Measurements from ENCODE around the gene CPN1.

DNA sequence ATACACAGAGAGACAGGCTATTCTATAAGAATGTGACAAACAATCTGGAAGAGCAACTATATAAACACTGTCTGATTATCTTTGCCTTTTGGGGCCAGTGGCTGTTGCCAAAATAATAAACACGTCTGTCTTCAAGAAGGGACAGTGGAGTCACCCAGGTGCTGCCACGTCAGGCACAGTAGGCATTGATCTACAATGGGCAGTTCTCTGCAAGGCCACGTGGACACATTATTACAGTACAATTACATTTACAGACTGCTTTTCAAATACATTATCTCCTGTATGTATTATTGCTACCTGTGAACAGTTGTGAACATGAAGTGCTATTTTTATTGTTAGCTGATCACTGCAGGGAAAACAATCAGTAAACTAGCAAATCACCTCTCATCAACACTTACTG, 86.0 kb downstream of the CPN1 start:
- TF ChIP-seq POLR2A (IDR thresholded peaks at IDR 0.05; ENCODE audit: low read depth, low read length) (no peak), TAF1 (IDR thresholded peaks at IDR 0.05; ENCODE audit: borderline replicate concordance, low read depth, low read length) (no peak), POLR2AphosphoS5 (IDR thresholded peaks at IDR 0.05; ENCODE audit: low read depth, low read length) (no peak)

Measured in GM12892 (cell line).